ENCODE results near the gene CTDSPL.

Gene CTDSPL

GRCh38 chr3:37944391-37944842, 82.7 kb downstream of the CTDSPL start:
- no peak for DNase-seq

- no peak for DNase-seq
These were observed 83.6 kb downstream of the CTDSPL start for GRCh38 chr3:37945156-37945806.

- no peak for DNase-seq
These were observed 84.3 kb downstream of the CTDSPL start for GRCh38 chr3:37945807-37946530.

GRCh38 chr3:37946531-37946889, 84.8 kb downstream of the CTDSPL start:
- no peak for DNase-seq

- DNase-seq: peak; percentile 85
These were observed 88.2 kb downstream of the CTDSPL start for GRCh38 chr3:37949866-37950265.

GRCh38 chr3:37952564-37952963, 90.9 kb downstream of the CTDSPL start:
- no peak for DNase-seq

- DNase-seq: no peak
These were observed 91.5 kb downstream of the CTDSPL start for GRCh38 chr3:37953226-37953625.

- no peak for DNase-seq
These were observed 92.2 kb downstream of the CTDSPL start for GRCh38 chr3:37953707-37954394.

GRCh38 chr3:37954881-37955280, 93.2 kb downstream of the CTDSPL start:
- DNase-seq: no peak

- no peak for DNase-seq
These were observed 94.4 kb downstream of the CTDSPL start for GRCh38 chr3:37955918-37956707.

GRCh38 chr3:37956723-37957538, 95.3 kb downstream of the CTDSPL start:
- no peak for DNase-seq

- no peak for DNase-seq
These were observed 95.9 kb downstream of the CTDSPL start for GRCh38 chr3:37957539-37957936.

- DNase-seq: no peak
These were observed 100.1 kb downstream of the CTDSPL start for GRCh38 chr3:37961622-37962431.

GRCh38 chr3:37963016-37963415, 101.3 kb downstream of the CTDSPL start:
- no peak for DNase-seq

GRCh38 chr3:37963635-37964034, 102.0 kb downstream of the CTDSPL start:
- no peak for DNase-seq

GRCh38 chr3:37964146-37964545, 102.5 kb downstream of the CTDSPL start:
- DNase-seq: no peak

- DNase-seq: no peak
These were observed 103.0 kb downstream of the CTDSPL start for GRCh38 chr3:37964716-37965115.

GRCh38 chr3:37967260-37967881, 105.7 kb downstream of the CTDSPL start:
- DNase-seq: peak; percentile 68

GRCh38 chr3:37968199-37968598, 106.5 kb downstream of the CTDSPL start:
- no peak for DNase-seq

- DNase-seq: no peak
These were observed 107.3 kb downstream of the CTDSPL start for GRCh38 chr3:37968813-37969595.

Measured in left hindlimb (tissue), 1 donor.